SU-DHL-6 (cell line): ENCODE results near the gene TAF5.

Experiments used
- EZH2phosphoT487 ChIP-seq: fragments of 200-600 bp; sonication (generic), shearing (Covaris generic); conservative IDR thresholded peaks from 2 replicates; pipeline ENCODE4 v1.6.1; 2018; ENCODE audit warnings: mild to moderate bottlenecking, antibody characterized with exemption, low read length, moderate library complexity, mixed read lengths
- TF ChIP-seq, protein P1 (sequence below): fragments of 200-600 bp; sonication (generic); IDR thresholded peaks from one replicate; pipeline ENCODE4 v1.5.1; 2017; ENCODE audit warnings: antibody characterized with exemption, mild to moderate bottlenecking, low read length, moderate library complexity; ENCODE audit not compliant: insufficient read depth, poor library complexity, severe bottlenecking

DNA sequence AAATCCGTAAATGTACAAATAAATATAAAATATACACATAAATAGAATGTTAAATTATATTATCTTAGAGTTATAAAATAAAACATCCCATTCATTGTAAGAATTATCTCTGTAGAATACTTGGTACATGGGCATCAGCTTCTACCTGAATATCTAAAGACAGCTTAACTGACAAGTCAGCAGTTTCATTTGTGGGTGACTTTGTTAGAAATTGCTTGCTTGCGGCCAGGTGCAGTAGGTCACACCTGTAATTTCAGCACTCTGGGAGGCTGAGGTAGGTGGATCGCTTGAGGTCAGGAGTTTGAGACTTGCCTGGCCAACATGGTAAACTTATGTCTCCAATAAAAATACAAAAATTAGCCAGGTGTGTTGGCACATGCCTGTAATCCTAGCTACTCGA lies 31.4 kb upstream of the TAF5 start:
- TF ChIP-seq, protein P1, sequence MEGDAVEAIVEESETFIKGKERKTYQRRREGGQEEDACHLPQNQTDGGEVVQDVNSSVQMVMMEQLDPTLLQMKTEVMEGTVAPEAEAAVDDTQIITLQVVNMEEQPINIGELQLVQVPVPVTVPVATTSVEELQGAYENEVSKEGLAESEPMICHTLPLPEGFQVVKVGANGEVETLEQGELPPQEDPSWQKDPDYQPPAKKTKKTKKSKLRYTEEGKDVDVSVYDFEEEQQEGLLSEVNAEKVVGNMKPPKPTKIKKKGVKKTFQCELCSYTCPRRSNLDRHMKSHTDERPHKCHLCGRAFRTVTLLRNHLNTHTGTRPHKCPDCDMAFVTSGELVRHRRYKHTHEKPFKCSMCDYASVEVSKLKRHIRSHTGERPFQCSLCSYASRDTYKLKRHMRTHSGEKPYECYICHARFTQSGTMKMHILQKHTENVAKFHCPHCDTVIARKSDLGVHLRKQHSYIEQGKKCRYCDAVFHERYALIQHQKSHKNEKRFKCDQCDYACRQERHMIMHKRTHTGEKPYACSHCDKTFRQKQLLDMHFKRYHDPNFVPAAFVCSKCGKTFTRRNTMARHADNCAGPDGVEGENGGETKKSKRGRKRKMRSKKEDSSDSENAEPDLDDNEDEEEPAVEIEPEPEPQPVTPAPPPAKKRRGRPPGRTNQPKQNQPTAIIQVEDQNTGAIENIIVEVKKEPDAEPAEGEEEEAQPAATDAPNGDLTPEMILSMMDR, result no peak
- TF ChIP-seq EZH2phosphoT487, result no peak
